Prostate gland (tissue), 2 donors: ENCODE results near the gene SUV39H2. TPM values are rescaled to one million over a fixed set of nuclear protein-coding genes. Genes with fewer than 3 reads are reported as not detected.

ENCODE experiments used
- DNase-seq: peaks from one replicate; pipeline ENCODE4 v3.0.0-alpha.2; 2019; ENCODE audit warnings: low spot score
- H3K27ac ChIP-seq, 2 donors: fragments of 200-600 bp; sonication (generic); 2 replicates each; pipeline ENCODE4 v1.5.1; 2017 to 2019
- H3K27me3 ChIP-seq: fragments of 200-600 bp; sonication (generic); replicated peaks from 2 replicates; pipeline ENCODE4 v1.5.1; 2019; ENCODE audit not compliant: insufficient read depth
- H3K36me3 ChIP-seq, 2 donors: fragments of 200-600 bp; sonication (generic); 1 replicate in 1 of 2; 2 replicates in 1 of 2; pipeline versions ENCODE4 v1.5.1 to v1.8.1; 2017 to 2019
- H3K4me1 ChIP-seq: fragments of 200-600 bp; sonication (generic); replicated peaks from 2 replicates; pipeline ENCODE4 v1.5.1; 2019
- H3K4me3 ChIP-seq, 2 donors: fragments of 200-600 bp; sonication (generic); 2 replicates each; pipeline ENCODE4 v1.5.1; 2017 to 2019
- H3K9me3 ChIP-seq: fragments of 200-600 bp; sonication (generic); 2 replicates; pipeline ENCODE4 v1.5.1; 2017
- POLR2A ChIP-seq: fragments of 450-650 bp; IDR thresholded peaks from one replicate; pipeline ENCODE4 v1.6.1; 2016; ENCODE audit warnings: antibody characterized with exemption, mild to moderate bottlenecking
- POLR2AphosphoS5 ChIP-seq: sonication (generic); formaldehyde crosslinking; IDR thresholded peaks from one replicate; pipeline ENCODE4 v1.6.1; 2017; ENCODE audit warnings: antibody characterized with exemption
- WGBS: methylation state at CpG from one replicate; pipeline ENCODE4 v1.1.5; 2018; 5-methylcytosine and 5-hydroxymethylcytosine counted together
- intact Hi-C: fragments of 100-400 bp; cut with DNase I; formaldehyde crosslinking; loops from one replicate; pipeline ENCODE4 v1.14.2; 2022
- total RNA-seq, 2 donors: library from RNA; depleted of rRNA; stranded (reverse); fragments of >200 nt; gene quantifications; one replicate each; pipeline ENCODE4 v1.1.0, GENCODE V29; 2016
- TF ChIP-seq, protein P1 (sequence below), 4 experiments: fragments of 200-600 bp in 2 of 4; fragments of 450-650 bp in 2 of 4; sonication (generic) in 2 of 4; IDR thresholded peaks; 1 replicate in 3 of 4; 2 replicates in 1 of 4; pipeline ENCODE4 v1.5.1; 2016 to 2019; ENCODE audit warnings: antibody characterized with exemption in 4 of 4, mild to moderate bottlenecking in 2 of 4, moderate library complexity in 2 of 4

SUV39H2 gene, protein sequence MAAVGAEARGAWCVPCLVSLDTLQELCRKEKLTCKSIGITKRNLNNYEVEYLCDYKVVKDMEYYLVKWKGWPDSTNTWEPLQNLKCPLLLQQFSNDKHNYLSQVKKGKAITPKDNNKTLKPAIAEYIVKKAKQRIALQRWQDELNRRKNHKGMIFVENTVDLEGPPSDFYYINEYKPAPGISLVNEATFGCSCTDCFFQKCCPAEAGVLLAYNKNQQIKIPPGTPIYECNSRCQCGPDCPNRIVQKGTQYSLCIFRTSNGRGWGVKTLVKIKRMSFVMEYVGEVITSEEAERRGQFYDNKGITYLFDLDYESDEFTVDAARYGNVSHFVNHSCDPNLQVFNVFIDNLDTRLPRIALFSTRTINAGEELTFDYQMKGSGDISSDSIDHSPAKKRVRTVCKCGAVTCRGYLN
- total RNA-seq, result 10 to 100 TPM; 13.2 to 15.3 TPM

DNA sequence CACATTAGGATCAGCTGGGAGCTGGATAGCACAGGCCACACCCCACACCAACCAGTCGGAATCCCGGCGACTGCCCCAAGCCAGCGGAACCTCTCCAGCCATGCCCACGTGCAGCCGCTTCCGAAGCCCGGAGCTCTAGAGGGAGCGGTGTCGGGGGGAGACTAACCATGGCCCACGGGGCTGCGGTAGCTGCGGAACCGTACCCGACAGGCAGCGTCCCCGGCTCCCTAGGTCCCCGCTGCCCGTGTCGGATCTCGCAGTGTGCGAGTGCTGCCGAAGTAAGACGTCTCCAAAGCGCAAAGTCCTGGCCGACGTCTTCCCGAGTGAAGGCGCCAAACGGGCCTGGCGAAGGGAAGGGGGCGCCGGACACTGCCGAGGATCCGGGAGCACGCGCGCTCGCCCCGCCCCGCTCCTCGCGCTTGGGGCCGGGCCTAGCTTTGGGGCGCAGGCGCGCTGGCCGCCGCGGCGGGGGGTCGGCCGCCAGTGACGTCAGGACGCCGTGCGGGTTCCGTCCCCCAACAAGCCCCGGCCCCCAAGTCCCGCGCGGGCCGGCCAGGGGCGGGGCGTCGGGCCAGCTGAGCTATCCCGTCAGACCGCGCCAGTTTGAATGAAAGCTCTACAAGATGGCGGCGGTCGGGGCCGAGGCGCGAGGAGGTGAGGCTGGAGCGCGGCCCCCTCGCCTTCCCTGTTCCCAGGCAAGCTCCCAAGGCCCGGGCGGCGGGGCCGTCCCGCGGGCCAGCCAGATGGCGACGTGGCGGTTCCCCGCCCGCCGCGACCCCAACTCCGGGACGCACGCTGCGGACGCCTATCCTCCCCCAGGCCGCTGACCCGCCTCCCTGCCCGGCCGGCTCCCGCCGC, at the start of gene SUV39H2:
SUV39H2 (plus strand) TSS at position 601 of the 858 bp plus-strand sequence; CDS start at position 624, 23 bp downstream.
- no peaks in the 10 kb centered on the region for H3K9me3 ChIP-seq
- intact Hi-C loops, result loop anchor here (5.0 kb wide), 2 partner anchors 41 to 79 kb away; partner anchors contain the start of genes CDNF, HSPA14, MEIG1 and MSANTD7

DNA sequence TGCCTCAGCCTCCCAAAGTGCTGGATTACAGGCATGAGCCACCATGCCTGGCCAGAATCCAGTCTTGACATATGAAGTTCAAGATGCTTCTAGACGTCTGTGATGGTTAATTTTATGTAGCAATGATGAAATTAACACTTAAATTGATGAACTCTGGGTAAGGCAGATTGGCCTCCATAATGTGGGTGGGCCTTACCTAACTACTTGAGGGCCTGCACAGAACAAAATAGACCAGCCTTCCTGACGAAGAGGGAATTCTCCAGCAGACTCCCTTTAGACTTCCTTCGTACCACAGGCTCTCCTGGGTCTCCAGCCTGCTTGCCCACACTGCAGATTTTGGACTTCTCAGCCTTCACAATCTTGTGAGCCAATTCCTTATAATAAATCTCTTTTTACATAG, 45.6 kb upstream of the SUV39H2 start:
- H3K4me1 ChIP-seq, result no peaks in the 10 kb centered on the region
- TF ChIP-seq POLR2AphosphoS5 (no peak), POLR2A (no peak)
- TF ChIP-seq, protein P1, sequence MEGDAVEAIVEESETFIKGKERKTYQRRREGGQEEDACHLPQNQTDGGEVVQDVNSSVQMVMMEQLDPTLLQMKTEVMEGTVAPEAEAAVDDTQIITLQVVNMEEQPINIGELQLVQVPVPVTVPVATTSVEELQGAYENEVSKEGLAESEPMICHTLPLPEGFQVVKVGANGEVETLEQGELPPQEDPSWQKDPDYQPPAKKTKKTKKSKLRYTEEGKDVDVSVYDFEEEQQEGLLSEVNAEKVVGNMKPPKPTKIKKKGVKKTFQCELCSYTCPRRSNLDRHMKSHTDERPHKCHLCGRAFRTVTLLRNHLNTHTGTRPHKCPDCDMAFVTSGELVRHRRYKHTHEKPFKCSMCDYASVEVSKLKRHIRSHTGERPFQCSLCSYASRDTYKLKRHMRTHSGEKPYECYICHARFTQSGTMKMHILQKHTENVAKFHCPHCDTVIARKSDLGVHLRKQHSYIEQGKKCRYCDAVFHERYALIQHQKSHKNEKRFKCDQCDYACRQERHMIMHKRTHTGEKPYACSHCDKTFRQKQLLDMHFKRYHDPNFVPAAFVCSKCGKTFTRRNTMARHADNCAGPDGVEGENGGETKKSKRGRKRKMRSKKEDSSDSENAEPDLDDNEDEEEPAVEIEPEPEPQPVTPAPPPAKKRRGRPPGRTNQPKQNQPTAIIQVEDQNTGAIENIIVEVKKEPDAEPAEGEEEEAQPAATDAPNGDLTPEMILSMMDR (IDR thresholded peaks at IDR 0.05), result no peak
- DNase-seq, result no peak
- H3K27ac ChIP-seq, result no peak overlapping the region
- H3K9me3 ChIP-seq, result no peaks in the 10 kb centered on the region
- intact Hi-C loops, result loop anchor here (10.0 kb wide), 2 partner anchors 228 to 262 kb away; partner anchors contain the start of gene RPP38
- 77% methylated on average over 3 of the region's 3 CpGs for WGBS
- H3K27me3 ChIP-seq, result no peaks in the 10 kb centered on the region
- H3K4me3 ChIP-seq, result no peak overlapping the region
- no peaks in the 10 kb centered on the region for H3K36me3 ChIP-seq

More for the DNA sequence above, at the start of gene SUV39H2:
- H3K27me3 ChIP-seq, result no peaks in the 10 kb centered on the region
- under 1% methylated on average over 70 of the region's 102 CpGs for WGBS
- peak; percentile 67 for TF ChIP-seq POLR2AphosphoS5
- TF ChIP-seq, protein P1 (IDR thresholded peaks at IDR 0.05), result peak in 2 of 4 experiments; percentile 32
- peak; percentile 80 for TF ChIP-seq POLR2A
- no peaks in the 10 kb centered on the region for H3K4me1 ChIP-seq
- H3K4me3 ChIP-seq, result peak within 1 kb of the TSS; percentile 97
- peak; percentile 96 for DNase-seq
- peak within 1 kb of the TSS; percentile 97 to 98 for H3K27ac ChIP-seq
- no peaks in the 10 kb centered on the region for H3K36me3 ChIP-seq

DNA sequence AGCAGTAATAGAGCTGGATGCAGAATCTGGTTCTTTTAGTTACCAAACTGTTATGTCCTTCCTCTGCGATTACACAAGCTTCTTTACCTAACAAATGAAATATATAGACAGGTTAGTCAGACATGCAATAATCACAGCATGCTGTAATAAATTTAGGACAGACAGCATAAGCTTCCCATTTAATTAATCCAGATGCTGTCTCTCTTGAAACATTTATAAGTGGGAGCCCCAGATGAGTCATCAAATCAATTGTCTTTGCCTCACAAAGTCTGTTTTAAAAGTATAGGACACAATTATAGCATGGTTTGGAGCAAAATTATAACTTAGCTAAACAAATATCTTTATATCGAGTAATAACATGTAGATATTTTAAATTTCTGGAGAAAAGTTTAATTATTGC, 42.5 kb upstream of the SUV39H2 start:
- Histone ChIP-seq H3K9me3 (no peaks in the 10 kb centered on the region), H3K27me3 (no peaks in the 10 kb centered on the region), H3K27ac (peak overlapping the region in 1 of 2 donors; percentile 95), H3K4me3 (no peak overlapping the region), H3K36me3 (no peaks in the 10 kb centered on the region), H3K4me1 (no peaks in the 10 kb centered on the region)
- WGBS, result 83% methylated on average over 2 of the region's 2 CpGs
- TF ChIP-seq POLR2AphosphoS5 (no peak), POLR2A (no peak)
- TF ChIP-seq, protein P1 (IDR thresholded peaks at IDR 0.05), result no peak
- intact Hi-C loops, result loop anchor here (5.0 to 10.0 kb wide), 3 partner anchors 41 to 259 kb away; partner anchors contain the start of genes RPP38 and SUV39H2
- DNase-seq, result no peak

DNA sequence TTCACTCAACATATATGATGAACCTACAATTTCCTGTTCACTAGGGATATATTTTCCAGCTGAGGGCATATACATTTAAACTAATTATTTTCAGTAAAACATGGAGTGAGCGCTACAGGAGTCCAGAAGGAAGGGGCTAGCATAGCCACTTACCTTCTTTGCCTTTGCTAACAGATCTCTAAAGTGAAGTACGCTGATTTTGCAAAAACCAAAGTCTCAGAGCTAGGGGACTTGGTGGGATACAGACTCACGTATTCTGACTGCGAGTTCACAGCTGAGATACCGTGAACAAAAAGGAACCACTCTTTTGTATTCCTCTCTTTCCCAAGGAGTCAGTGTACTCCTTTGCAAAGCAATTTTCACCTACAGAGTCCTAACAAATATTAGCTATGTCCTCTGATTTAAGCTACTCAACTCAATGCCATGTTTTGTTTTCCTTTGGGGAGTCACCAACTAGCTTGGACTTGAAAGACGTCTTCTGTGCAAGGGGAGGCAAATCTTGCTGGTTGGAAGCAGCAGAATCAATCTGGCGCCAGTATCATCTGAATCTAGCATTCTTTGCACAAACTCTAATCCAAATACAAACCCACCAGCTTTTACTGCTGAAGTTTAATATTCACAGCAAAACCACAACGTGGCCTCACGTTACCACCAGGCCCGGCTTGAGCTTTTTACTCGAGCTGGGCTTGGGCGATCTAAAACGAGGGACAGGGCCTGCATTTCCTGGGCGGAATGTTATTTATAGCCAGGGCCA, 41.5 kb upstream of the SUV39H2 start:
- Histone ChIP-seq H3K4me1 (no peaks in the 10 kb centered on the region), H3K36me3 (peaks cover under 1 to 4% of the 10 kb centered on the region in 2 donors), H3K4me3 (peak overlapping the region; percentile 79 to 87), H3K27ac (peak overlapping the region; percentile 95 to 99), H3K27me3 (no peaks in the 10 kb centered on the region), H3K9me3 (no peaks in the 10 kb centered on the region)
- TF ChIP-seq, protein P1 (IDR thresholded peaks at IDR 0.05), result no peak
- TF ChIP-seq POLR2A, result no peak
- TF ChIP-seq POLR2AphosphoS5, result peak; percentile 20
- 11% methylated on average over 14 of the region's 14 CpGs for WGBS
- DNase-seq, result peak; percentile 37
- intact Hi-C loops, result loop anchor here (5.0 to 10.0 kb wide), 3 partner anchors 40 to 258 kb away; partner anchors contain the start of genes RPP38 and SUV39H2
